IPS-20b (cell line): ENCODE measurements around the gene MRPL14.

Experiments used
- H3K27ac ChIP-seq: one replicate; pipeline ENCODE4 v1.5.1; 2013; ENCODE audit warnings: low read length
- H3K27me3 ChIP-seq: 2 replicates; pipeline ENCODE4 v1.6.1; 2013; ENCODE audit warnings: mild to moderate bottlenecking, low read length, inconsistent platforms; ENCODE audit not compliant: insufficient read depth
- H3K36me3 ChIP-seq: 2 replicates; pipeline ENCODE4 v1.6.1; 2013; ENCODE audit warnings: low read depth, mild to moderate bottlenecking, inconsistent platforms, low read length, moderate library complexity; ENCODE audit not compliant: insufficient read depth
- H3K4me1 ChIP-seq: 2 replicates; pipeline ENCODE4 v1.6.1; 2013; ENCODE audit warnings: mild to moderate bottlenecking, control low read depth, inconsistent platforms, low read length, moderate library complexity; ENCODE audit not compliant: insufficient read depth
- H3K4me3 ChIP-seq: 2 replicates; pipeline ENCODE4 v1.5.1; 2013; ENCODE audit warnings: mild to moderate bottlenecking, low read length, inconsistent platforms
- H3K9ac ChIP-seq: 2 replicates; pipeline ENCODE4 v1.6.1; 2013; ENCODE audit warnings: low read depth, mild to moderate bottlenecking, inconsistent platforms, low read length, moderate library complexity
- H3K9me3 ChIP-seq: 2 replicates; pipeline ENCODE4 v1.6.1; 2013; ENCODE audit warnings: mild to moderate bottlenecking, low read depth, low read length, inconsistent platforms; ENCODE audit not compliant: insufficient read depth

Gene MRPL14

DNA sequence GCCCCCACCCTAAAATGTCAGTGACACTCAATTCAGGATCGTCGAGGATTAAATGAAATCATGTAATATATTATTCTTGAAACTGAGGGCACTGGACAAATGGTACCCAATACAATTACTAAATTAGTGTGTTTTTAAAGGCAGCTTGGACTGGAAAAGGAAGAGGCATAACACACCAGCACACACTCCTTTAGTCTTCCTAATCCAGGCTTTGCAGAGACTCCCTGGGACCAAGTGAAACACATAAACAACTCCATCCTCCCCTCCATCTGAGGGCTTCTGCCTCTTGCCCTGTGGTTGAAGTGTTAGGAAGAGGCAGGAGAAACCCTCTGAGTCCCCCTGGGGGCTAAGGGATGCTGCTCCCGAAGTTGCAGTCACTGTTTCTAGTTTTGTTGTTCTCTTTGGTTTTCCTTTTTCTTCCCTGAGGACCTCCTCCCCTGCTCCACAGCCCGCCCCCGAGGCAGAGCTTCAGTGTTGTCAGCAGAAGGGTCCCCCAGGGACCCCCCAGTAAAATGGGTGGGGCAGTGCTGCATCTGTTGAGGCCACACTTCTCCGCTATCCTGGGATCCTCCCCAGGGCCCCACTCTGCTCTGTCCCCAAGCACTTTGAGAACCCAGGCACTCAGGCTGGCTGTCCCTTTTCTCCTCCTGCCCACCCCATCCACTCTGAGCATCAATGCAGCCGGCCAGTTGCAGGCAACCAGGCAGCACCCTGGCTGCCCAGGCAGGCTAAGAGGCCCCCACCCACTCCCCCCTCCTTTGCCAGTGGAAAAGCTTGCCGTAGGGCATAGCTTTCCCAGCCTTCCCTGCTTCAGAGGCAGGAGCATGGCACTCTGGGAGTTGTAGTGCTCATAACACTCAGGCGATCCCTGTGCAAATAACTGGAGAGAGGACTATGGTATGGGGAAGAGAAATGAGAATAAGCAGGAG lies 6.0 kb upstream of the MRPL14 start:
- Histone ChIP-seq H3K9me3 (no peaks in the 10 kb centered on the region), H3K27me3 (0 out of 2 replicates have a peak, but pooled peaks cover 6% of the 10 kb centered on the region), H3K4me3 (no peak overlapping the region), H3K4me1 (peaks cover 4% of the 10 kb centered on the region; the same call in 1 of the 2 replicates), H3K9ac (0 out of 2 replicates have a peak overlapping the region, but pooled peaks have one; percentile 29), H3K27ac (no peak overlapping the region), H3K36me3 (peaks cover 12% of the 10 kb centered on the region; the same call in 1 of the 2 replicates)

- Histone ChIP-seq H3K9ac (no peak overlapping the region), H3K9me3 (no peaks in the 10 kb centered on the region), H3K36me3 (peaks cover 12% of the 10 kb centered on the region; the same call in 1 of the 2 replicates), H3K4me3 (no peak overlapping the region), H3K27me3 (0 out of 2 replicates have a peak, but pooled peaks cover 7% of the 10 kb centered on the region), H3K27ac (no peak overlapping the region), H3K4me1 (peaks cover 4% of the 10 kb centered on the region; the same call in 1 of the 2 replicates)
Measured at GRCh38 chr6:44132476-44132875, 5.2 kb upstream of the MRPL14 start.

DNA sequence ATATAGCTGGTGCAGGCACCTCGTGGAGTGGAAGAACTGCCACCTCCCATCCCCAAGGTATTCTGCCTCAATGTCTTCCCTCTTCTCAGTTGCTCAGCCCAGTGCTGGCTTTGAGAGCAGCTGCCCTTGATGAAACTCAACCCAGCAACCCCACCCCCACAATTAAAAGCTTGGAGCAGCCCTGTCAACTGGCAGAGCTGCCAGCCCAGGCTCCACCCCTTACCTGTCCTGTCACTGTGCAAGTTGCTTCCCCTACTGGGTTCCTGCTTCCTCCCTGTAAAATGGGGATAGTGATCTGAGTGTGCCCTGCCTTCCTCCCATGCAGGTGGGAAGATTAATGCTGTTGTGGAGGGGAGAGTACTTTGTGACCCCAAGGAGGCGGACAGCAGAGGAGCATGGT lies 4.6 kb upstream of the MRPL14 start:
- Histone ChIP-seq H3K4me3 (no peak overlapping the region), H3K27ac (no peak overlapping the region), H3K9ac (no peak overlapping the region), H3K9me3 (no peaks in the 10 kb centered on the region), H3K36me3 (peaks cover 8% of the 10 kb centered on the region; the same call in 1 of the 2 replicates), H3K4me1 (peaks cover 4% of the 10 kb centered on the region; the same call in 1 of the 2 replicates), H3K27me3 (0 out of 2 replicates have a peak, but pooled peaks cover 7% of the 10 kb centered on the region)

- 0 out of 2 replicates have a peak, but pooled peaks cover 7% of the 10 kb centered on the region for H3K27me3 ChIP-seq
- H3K9me3 ChIP-seq = no peaks in the 10 kb centered on the region
- H3K36me3 ChIP-seq = peaks cover 11% of the 10 kb centered on the region; the same call in 1 of the 2 replicates
- no peak overlapping the region for H3K9ac ChIP-seq
- H3K4me3 ChIP-seq = no peak overlapping the region
- peaks cover 12% of the 10 kb centered on the region for H3K4me1 ChIP-seq
- no peak overlapping the region for H3K27ac ChIP-seq
Measured at GRCh38 chr6:44129841-44130322, 2.6 kb upstream of the MRPL14 start.

GRCh38 chr6:44128020-44128917 lies 1.0 kb upstream of the MRPL14 start:
- H3K4me3 ChIP-seq = peak overlapping the region; percentile 75
- peaks cover 12% of the 10 kb centered on the region for H3K4me1 ChIP-seq
- H3K27ac ChIP-seq = no peak overlapping the region
- no peaks in the 10 kb centered on the region for H3K9me3 ChIP-seq
- 0 out of 2 replicates have a peak, but pooled peaks cover 7% of the 10 kb centered on the region for H3K27me3 ChIP-seq
- peaks cover 17% of the 10 kb centered on the region; the same call in 1 of the 2 replicates for H3K36me3 ChIP-seq
- peak overlapping the region; percentile 60; the same call in 1 of the 2 replicates for H3K9ac ChIP-seq

GRCh38 chr6:44126320-44127149 lies 717 bp downstream of the MRPL14 start:
- no peak overlapping the region for H3K27ac ChIP-seq
- H3K36me3 ChIP-seq = peaks cover 17% of the 10 kb centered on the region; the same call in 1 of the 2 replicates
- H3K4me3 ChIP-seq = peak overlapping the region; percentile 79
- H3K4me1 ChIP-seq = peaks cover 18% of the 10 kb centered on the region
- H3K9me3 ChIP-seq = no peaks in the 10 kb centered on the region
- 0 out of 2 replicates have a peak, but pooled peaks cover 7% of the 10 kb centered on the region for H3K27me3 ChIP-seq
- peak overlapping the region; percentile 68 for H3K9ac ChIP-seq

DNA sequence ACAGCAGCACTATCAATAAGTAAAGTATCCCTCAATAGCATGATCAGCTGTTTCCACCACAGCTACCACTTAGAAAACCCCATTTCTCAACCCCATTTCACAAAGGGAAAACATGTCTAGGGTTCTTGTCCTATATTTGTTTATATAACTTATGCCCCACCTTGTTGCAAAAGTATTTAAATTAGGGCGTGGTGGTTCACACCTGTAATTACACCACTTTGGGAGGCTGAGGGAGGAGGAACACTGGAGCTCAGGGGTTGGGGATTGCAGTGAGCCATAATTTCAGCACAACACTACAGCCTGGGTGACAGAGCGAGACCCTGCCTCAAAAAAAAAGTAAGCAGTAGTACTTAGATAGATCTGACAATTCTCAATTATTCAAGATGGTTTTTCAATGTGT lies 3.7 kb downstream of the MRPL14 start:
- Histone ChIP-seq H3K27me3 (0 out of 2 replicates have a peak, but pooled peaks cover 4% of the 10 kb centered on the region), H3K4me3 (no peak overlapping the region), H3K9me3 (no peaks in the 10 kb centered on the region), H3K4me1 (peaks cover 27% of the 10 kb centered on the region), H3K27ac (no peak overlapping the region), H3K9ac (no peak overlapping the region), H3K36me3 (peaks cover 17% of the 10 kb centered on the region; the same call in 1 of the 2 replicates)

DNA sequence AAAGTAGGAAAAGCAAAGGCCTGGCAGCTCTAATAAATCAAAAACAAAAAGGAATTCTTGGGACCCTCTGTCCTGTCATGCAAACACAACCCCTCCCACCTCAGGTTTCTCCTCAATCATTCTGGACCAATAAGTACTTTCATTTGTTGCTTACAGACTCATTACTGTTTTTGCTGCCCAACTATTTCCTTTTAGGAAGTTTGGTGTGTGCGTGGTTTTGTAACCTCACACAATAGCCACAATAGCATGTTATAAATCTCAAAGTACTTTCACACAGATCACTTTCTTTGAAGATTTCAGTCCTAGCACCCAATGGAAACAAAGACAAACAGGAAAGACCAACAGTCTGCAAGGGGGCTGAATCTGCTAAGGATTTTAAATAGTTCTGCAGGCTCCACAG lies 4.5 kb downstream of the MRPL14 start:
- H3K4me3 ChIP-seq = peak overlapping the region; percentile 23; the same call in 1 of the 2 replicates
- no peak overlapping the region for H3K9ac ChIP-seq
- H3K9me3 ChIP-seq = no peaks in the 10 kb centered on the region
- H3K36me3 ChIP-seq = peaks cover 17% of the 10 kb centered on the region; the same call in 1 of the 2 replicates
- H3K27ac ChIP-seq = no peak overlapping the region
- no peaks in the 10 kb centered on the region for H3K27me3 ChIP-seq
- H3K4me1 ChIP-seq = peaks cover 27% of the 10 kb centered on the region

DNA sequence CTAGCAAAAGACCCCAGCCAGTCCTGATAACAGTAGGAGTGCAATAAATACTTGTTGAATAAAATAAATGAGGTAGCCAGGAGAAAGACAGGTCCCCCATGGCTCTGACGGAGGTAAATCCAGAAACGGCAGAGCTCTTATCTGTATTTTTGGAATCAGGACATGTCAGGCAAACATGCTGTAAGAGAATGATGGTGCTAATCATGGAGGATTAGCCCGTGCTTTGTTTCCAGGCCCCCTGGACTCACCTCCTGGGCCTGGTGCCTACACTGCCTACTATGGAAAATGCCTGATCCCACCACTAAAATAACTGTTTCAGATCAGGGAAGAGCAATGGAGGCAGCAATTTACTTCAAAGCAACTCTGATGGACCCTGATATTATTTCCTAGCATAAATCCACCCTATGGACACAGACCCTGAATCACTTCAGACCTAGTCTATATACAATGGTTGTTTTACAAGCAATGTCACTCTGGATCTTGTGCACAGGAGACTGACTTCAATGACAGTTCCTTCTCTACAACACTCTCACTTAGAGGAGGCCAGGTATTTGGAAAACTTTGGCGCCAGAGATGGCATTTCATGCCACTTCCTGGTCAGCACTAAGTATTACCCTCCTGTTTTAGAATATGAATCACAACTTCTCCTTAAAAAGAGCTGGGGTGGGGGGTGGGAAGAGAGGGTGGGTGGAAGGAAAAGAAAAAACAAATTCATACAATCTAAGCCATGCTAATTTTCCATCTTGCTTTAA lies 6.4 kb downstream of the MRPL14 start:
- Histone ChIP-seq H3K4me1 (peaks cover 21% of the 10 kb centered on the region), H3K4me3 (0 out of 2 replicates have a peak overlapping the region, but pooled peaks have one; percentile 8), H3K9me3 (no peaks in the 10 kb centered on the region), H3K27me3 (no peaks in the 10 kb centered on the region), H3K9ac (no peak overlapping the region), H3K36me3 (peaks cover 22% of the 10 kb centered on the region; the same call in 1 of the 2 replicates), H3K27ac (no peak overlapping the region)

DNA sequence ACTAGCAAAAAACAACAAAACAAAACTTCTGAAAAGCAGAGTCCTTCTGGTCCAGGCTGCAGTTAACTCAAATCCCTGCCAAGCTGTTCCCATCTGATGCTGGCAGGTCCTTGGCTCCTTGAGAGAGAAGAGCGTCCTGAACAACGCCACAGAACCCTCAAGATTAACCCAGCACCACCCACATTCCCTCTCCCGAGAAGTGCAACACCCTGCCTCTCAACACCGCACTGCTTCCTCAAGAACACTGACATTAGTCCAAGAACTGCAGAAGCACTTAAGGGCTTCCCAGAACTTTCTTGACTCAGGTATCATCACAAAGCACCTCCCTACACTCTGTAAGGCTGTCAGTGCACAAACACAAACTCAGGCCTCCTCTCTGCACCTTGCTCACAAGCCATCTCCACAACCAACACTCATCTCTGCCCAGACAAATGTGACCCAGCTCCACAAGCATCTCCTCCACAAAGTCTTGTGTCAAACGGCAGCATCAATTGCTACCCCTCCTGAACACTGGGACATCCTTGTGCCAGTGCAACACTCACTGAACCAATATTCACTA lies 7.5 kb downstream of the MRPL14 start:
- peaks cover 23% of the 10 kb centered on the region for H3K36me3 ChIP-seq
- H3K4me1 ChIP-seq = peaks cover 18% of the 10 kb centered on the region
- no peak overlapping the region for H3K27ac ChIP-seq
- no peaks in the 10 kb centered on the region for H3K9me3 ChIP-seq
- no peaks in the 10 kb centered on the region for H3K27me3 ChIP-seq
- H3K4me3 ChIP-seq = no peak overlapping the region
- no peak overlapping the region for H3K9ac ChIP-seq
